ENCODE data around the gene SH3RF3. TPM values are rescaled to one million over a fixed set of nuclear protein-coding genes. Genes with fewer than 3 reads are reported as not detected.

Gene SH3RF3
- total and polyA plus RNA-seq, 2 of the 13 experiments (the other 11 are each of a cell fraction or from before 2014, with no cell fraction given) = 0.04 TPM; not detected in 1

DNA sequence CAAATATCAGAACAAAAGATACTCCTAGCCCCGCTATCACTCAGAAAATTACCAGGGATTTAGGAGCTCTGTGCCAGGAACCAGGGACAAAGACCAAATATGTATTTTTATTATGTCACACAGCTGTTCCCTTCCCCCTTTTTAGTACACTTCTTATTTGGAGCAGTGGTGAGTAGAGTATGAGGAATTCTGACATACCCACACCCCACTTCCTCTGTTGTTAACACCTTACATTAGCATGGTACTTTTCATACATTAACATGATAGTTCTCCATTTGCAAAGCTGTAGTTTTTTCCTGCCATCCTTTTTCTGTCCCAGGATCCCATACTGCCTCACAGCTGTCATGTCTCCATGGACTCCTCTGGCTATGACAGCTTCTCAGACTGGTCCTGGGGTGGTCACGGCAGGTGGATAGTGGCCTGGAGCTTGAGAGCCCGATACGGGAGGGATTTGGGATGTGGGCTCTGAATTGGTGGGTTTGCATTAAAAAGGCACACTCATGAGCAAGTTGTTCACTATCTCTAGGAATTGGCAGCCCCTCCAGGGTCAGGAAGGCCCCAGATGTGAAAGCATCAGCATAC, 100.2 kb downstream of the SH3RF3 start (continued):
- no peak for TF ChIP-seq ZNF460 (CRISPR knock-in tag; IDR thresholded peaks at IDR 0.05; ENCODE audit: borderline replicate concordance)
- no peak for TF ChIP-seq ARNT2 (CRISPR knock-in tag; IDR thresholded peaks at IDR 0.05; ENCODE audit: low read depth)
- TF ChIP-seq DMAP1 (CRISPR knock-in tag; IDR thresholded peaks at IDR 0.05) = no peak

DNA sequence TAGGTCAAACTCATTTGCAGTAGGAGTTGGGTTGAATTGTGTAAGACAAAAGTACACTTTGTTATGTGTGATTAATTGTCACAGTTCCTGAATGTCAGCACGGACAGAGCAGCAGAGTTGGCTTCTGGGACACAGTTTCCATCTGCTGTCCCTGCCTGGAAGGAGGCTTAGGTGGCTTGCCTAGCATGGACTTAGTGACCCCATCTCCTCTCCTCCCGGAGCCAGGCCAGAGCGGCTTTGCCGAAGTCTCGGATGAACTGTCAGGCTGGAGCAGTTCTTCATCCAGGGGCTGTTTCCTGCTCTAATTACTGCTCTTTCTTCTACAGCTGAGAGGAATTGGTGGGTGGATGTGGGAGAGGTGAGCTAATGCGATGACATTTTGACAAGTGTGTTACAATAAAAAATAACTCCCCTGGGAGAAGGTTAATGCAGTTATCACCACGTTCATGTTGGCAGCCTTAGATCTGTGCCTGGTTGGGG, 102.0 kb downstream of the SH3RF3 start:
- H3K4me2 ChIP-seq (ENCODE audit: low read depth, low read length) = no peak overlapping the region
- DNase-seq (ENCODE audit: low spot score) (no peak), ATAC-seq (no peak), FAIRE-seq (no peak)
- H2AFZ ChIP-seq (ENCODE audit: low read length) = no peak overlapping the region
- no peaks in the 10 kb centered on the region for H3K36me3 ChIP-seq (replicated peaks in 1 of 2; ENCODE audit: control insufficient read depth in 1 of 2, insufficient read depth in 2 of 2, low read length in 2 of 2)
- in situ Hi-C loops (cut with HindIII; ENCODE audit: extremely low pct_ligation_motif_present, low pct_unique_long_range_greater_than_20kb) = no loop called here
- H3K27ac ChIP-seq (ENCODE audit: extremely low read length, insufficient read depth, low read length) = no peak overlapping the region
- H3K4me3 ChIP-seq (replicated peaks in 1 of 3; ENCODE audit: insufficient read depth in 1 of 3, low read depth in 2 of 3, low read length in 3 of 3) = no peak overlapping the region
- no peaks in the 10 kb centered on the region for H3K79me2 ChIP-seq (ENCODE audit: insufficient read depth, low read length)
- H3K9ac ChIP-seq (ENCODE audit: insufficient read depth, low read depth, low read length) = no peak overlapping the region
- no peaks in the 10 kb centered on the region for H3K9me3 ChIP-seq (ENCODE audit: low read length)
- ChIA-PET CTCF (ENCODE audit: low intra/inter-chr PET ratio, low total read pairs) (no interaction called here), POLR2A (no interaction called here)
- no peaks in the 10 kb centered on the region; a peak in 2 of 5 replicates for H3K27me3 ChIP-seq (ENCODE audit: control insufficient read depth in 1 of 2, insufficient read depth in 2 of 2, low read length in 2 of 2)
- 28% methylated on average over 7 of the region's 7 CpGs for WGBS (ENCODE audit: low lambda C conversion rate)
- intact Hi-C loops (cut with micrococcal nuclease; ENCODE audit: unreplicated experiment) = no loop called here
- H3K4me1 ChIP-seq (ENCODE audit: insufficient read depth, low read length) = peaks cover 8% of the 10 kb centered on the region
- BruUV-seq (replicated peaks) = no TSS peak
- H4K20me1 ChIP-seq (ENCODE audit: insufficient read depth, low read length) = no peaks in the 10 kb centered on the region
- TF ChIP-seq SNAPC2 (CRISPR knock-in tag; IDR thresholded peaks at IDR 0.05) (no peak), ZNF224 (CRISPR knock-in tag; IDR thresholded peaks at IDR 0.05) (no peak), ZNF432 (CRISPR knock-in tag; IDR thresholded peaks at IDR 0.05; ENCODE audit: borderline replicate concordance) (no peak), KDM3A (CRISPR knock-in tag; IDR thresholded peaks at IDR 0.05; ENCODE audit: low read depth) (no peak), PPARG (CRISPR knock-in tag; conservative IDR thresholded peaks at IDR 0.05) (no peak), HMG20B (CRISPR knock-in tag; conservative IDR thresholded peaks at IDR 0.05) (no peak), NCOR1 (IDR thresholded peaks at IDR 0.05; ENCODE audit: borderline replicate concordance, low read length) (no peak)
- TF ChIP-seq, protein P1, sequence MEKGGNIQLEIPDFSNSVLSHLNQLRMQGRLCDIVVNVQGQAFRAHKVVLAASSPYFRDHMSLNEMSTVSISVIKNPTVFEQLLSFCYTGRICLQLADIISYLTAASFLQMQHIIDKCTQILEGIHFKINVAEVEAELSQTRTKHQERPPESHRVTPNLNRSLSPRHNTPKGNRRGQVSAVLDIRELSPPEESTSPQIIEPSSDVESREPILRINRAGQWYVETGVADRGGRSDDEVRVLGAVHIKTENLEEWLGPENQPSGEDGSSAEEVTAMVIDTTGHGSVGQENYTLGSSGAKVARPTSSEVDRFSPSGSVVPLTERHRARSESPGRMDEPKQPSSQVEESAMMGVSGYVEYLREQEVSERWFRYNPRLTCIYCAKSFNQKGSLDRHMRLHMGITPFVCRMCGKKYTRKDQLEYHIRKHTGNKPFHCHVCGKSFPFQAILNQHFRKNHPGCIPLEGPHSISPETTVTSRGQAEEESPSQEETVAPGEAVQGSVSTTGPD (CRISPR knock-in tag; IDR thresholded peaks at IDR 0.05) = no peak
- TF ChIP-seq, protein P2, sequence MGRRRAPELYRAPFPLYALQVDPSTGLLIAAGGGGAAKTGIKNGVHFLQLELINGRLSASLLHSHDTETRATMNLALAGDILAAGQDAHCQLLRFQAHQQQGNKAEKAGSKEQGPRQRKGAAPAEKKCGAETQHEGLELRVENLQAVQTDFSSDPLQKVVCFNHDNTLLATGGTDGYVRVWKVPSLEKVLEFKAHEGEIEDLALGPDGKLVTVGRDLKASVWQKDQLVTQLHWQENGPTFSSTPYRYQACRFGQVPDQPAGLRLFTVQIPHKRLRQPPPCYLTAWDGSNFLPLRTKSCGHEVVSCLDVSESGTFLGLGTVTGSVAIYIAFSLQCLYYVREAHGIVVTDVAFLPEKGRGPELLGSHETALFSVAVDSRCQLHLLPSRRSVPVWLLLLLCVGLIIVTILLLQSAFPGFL (CRISPR knock-in tag; IDR thresholded peaks at IDR 0.05) = no peak
- TF ChIP-seq, protein P3, sequence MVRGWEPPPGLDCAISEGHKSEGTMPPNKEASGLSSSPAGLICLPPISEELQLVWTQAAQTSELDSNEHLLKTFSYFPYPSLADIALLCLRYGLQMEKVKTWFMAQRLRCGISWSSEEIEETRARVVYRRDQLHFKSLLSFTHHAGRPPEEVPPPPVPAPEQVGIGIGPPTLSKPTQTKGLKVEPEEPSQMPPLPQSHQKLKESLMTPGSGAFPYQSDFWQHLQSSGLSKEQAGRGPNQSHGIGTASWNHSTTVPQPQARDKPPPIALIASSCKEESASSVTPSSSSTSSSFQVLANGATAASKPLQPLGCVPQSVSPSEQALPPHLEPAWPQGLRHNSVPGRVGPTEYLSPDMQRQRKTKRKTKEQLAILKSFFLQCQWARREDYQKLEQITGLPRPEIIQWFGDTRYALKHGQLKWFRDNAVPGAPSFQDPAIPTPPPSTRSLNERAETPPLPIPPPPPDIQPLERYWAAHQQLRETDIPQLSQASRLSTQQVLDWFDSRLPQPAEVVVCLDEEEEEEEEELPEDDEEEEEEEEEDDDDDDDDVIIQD (CRISPR knock-in tag; IDR thresholded peaks at IDR 0.05; ENCODE audit: low read depth) = no peak
- TF ChIP-seq, protein P4, sequence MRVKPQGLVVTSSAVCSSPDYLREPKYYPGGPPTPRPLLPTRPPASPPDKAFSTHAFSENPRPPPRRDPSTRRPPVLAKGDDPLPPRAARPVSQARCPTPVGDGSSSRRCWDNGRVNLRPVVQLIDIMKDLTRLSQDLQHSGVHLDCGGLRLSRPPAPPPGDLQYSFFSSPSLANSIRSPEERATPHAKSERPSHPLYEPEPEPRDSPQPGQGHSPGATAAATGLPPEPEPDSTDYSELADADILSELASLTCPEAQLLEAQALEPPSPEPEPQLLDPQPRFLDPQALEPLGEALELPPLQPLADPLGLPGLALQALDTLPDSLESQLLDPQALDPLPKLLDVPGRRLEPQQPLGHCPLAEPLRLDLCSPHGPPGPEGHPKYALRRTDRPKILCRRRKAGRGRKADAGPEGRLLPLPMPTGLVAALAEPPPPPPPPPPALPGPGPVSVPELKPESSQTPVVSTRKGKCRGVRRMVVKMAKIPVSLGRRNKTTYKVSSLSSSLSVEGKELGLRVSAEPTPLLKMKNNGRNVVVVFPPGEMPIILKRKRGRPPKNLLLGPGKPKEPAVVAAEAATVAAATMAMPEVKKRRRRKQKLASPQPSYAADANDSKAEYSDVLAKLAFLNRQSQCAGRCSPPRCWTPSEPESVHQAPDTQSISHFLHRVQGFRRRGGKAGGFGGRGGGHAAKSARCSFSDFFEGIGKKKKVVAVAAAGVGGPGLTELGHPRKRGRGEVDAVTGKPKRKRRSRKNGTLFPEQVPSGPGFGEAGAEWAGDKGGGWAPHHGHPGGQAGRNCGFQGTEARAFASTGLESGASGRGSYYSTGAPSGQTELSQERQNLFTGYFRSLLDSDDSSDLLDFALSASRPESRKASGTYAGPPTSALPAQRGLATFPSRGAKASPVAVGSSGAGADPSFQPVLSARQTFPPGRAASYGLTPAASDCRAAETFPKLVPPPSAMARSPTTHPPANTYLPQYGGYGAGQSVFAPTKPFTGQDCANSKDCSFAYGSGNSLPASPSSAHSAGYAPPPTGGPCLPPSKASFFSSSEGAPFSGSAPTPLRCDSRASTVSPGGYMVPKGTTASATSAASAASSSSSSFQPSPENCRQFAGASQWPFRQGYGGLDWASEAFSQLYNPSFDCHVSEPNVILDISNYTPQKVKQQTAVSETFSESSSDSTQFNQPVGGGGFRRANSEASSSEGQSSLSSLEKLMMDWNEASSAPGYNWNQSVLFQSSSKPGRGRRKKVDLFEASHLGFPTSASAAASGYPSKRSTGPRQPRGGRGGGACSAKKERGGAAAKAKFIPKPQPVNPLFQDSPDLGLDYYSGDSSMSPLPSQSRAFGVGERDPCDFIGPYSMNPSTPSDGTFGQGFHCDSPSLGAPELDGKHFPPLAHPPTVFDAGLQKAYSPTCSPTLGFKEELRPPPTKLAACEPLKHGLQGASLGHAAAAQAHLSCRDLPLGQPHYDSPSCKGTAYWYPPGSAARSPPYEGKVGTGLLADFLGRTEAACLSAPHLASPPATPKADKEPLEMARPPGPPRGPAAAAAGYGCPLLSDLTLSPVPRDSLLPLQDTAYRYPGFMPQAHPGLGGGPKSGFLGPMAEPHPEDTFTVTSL (CRISPR knock-in tag; IDR thresholded peaks at IDR 0.05; ENCODE audit: borderline replicate concordance) = no peak
